ENCODE measurements around the gene LAMP5. TPM values are rescaled to one million over a fixed set of nuclear protein-coding genes. Genes with fewer than 3 reads are reported as not detected.

Gene LAMP5
- total and polyA plus RNA-seq, 9 of the 15 experiments (the other 6 are each of a cell fraction or from before 2014, with no cell fraction given): not detected

DNA sequence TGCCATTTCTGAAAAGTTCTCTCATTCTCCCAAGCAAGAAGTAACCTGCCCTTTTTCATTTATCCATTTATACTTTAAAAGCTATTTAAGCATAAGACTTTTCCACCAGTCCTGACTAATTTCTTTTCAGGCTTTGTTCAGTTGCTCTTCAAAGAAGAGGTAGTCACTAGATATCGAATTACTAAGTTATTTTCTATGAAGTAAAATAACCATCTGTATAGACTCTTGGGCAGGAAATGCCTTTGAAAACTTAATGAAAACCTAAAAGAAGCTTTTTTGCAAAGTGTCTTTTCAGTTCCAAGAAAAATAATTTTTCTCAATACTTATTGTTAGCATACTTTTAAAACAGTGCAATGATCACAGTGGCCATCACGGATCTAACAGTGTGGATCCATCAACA is 31.3 kb upstream of the LAMP5 start (continued):
- TF ChIP-seq CEBPG (CRISPR knock-in tag; IDR thresholded peaks at IDR 0.05): no peak
- TF ChIP-seq CEBPG (tag; conservative IDR thresholded peaks at IDR 0.05 in 1 of 2, IDR thresholded peaks at IDR 0.05 in 1 of 2): no peak
- no peak for TF ChIP-seq FOXJ3 (CRISPR knock-in tag; IDR thresholded peaks at IDR 0.05)
- TF ChIP-seq NFYB (IDR thresholded peaks at IDR 0.05; ENCODE audit: extremely low read depth, insufficient read length): no peak
- TF ChIP-seq ZNF347 (CRISPR knock-in tag; IDR thresholded peaks at IDR 0.05; ENCODE audit: low read depth): no peak
- no peak for TF ChIP-seq NR1H2 (CRISPR knock-in tag; IDR thresholded peaks at IDR 0.05)
- TF ChIP-seq RAD51 (IDR thresholded peaks at IDR 0.05; ENCODE audit: borderline replicate concordance, low read depth): no peak
- TF ChIP-seq, protein P1, sequence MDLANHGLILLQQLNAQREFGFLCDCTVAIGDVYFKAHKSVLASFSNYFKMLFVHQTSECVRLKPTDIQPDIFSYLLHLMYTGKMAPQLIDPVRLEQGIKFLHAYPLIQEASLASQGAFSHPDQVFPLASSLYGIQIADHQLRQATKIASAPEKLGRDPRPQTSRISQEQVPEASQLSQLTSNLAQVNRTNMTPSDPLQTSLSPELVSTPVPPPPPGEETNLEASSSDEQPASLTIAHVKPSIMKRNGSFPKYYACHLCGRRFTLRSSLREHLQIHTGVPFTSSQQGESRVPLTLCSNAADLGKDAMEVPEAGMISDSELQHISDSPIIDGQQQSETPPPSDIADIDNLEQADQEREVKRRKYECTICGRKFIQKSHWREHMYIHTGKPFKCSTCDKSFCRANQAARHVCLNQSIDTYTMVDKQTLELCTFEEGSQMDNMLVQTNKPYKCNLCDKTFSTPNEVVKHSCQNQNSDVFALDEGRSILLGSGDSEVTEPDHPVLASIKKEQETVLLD (IDR thresholded peaks at IDR 0.05): no peak
- TF ChIP-seq HDAC8 (tag; IDR thresholded peaks at IDR 0.05): no peak
- no peak for TF ChIP-seq ZNF134 (CRISPR knock-in tag; conservative IDR thresholded peaks at IDR 0.05)

DNA sequence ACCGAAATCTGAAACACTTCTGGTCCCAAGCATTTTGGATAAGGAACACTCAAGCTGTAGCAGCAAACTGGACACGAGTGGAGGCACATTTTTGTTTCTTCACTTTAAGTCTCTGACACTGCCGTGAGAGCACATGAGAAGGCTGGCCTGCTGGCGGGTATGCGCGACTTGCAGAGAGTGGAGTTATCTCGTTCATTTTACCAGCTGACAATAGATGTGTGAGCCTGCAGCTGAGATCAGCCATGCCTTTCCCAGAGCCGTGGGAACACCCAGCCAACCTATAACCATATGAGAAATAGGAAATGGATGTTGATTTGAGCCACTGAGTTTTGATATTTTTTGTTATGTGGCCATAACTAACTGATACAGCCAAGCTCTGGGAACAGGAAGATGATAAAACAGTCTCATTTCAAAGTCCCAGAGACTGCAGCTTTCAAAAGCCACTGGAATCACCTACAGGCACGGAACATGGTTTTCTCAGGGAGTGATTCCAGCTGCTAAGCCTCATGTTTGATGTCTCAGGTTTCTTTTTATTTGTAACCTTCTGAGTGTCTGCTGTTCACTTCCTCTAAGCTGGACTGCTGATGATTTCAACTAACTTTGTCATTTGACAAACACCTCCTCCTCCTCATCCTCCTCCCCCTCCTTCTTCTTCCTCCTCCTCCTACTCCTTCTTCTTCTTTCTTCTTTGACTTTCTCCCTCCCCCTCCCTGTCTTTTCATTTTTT is 28.6 kb upstream of the LAMP5 start:
- no peaks in the 10 kb centered on the region for H3K9me3 ChIP-seq (replicated peaks; ENCODE audit: control insufficient read depth, insufficient read depth, low read depth, low read length)
- H3K27ac ChIP-seq (ENCODE audit: extremely low read depth, low read depth, low read length): no peak overlapping the region
- H2AFZ ChIP-seq (ENCODE audit: low read depth, low read length): no peak overlapping the region
- ATAC-seq: no peak
- no peak overlapping the region for H3K9ac ChIP-seq (ENCODE audit: insufficient read depth in 1 of 2, low read depth in 2 of 2, low read length in 2 of 2)
- H3K4me2 ChIP-seq (ENCODE audit: insufficient read depth, low read length): no peak overlapping the region
- WGBS (ENCODE audit: insufficient coverage, low coverage, missing lambda C conversion rate): 0% methylated on average over 9 of the region's 9 CpGs
- intact Hi-C loops (cut with micrococcal nuclease): no loop called here
- no peaks in the 10 kb centered on the region for H4K20me1 ChIP-seq (replicated peaks; ENCODE audit: control insufficient read depth, insufficient read depth, low read length)
- no peaks in the 10 kb centered on the region for H3K79me2 ChIP-seq (ENCODE audit: control insufficient read depth, insufficient read depth, low read length)
- in situ Hi-C loops (cut with MboI): no loop called here
- DNase-seq (ENCODE audit: extremely low read depth in 1 of 4, low spot score in 3 of 4): no peak
- no peaks in the 10 kb centered on the region for H3K9me1 ChIP-seq (ENCODE audit: control insufficient read depth, insufficient read depth, low read length)
- no TSS peak for BruUV-seq (replicated peaks)
- ChIA-PET CTCF (ENCODE audit: low intra/inter-chr PET ratio) (no interaction called here), POLR2A (no interaction called here)
- H3K4me1 ChIP-seq (replicated peaks in 1 of 2; ENCODE audit: control insufficient read depth in 2 of 2, insufficient read depth in 2 of 2, low read length in 2 of 2): no peaks in the 10 kb centered on the region
- H3K27me3 ChIP-seq (ENCODE audit: control insufficient read depth in 2 of 2, insufficient read depth in 2 of 2, low read length in 2 of 2): no peaks in the 10 kb centered on the region
- no peak for FAIRE-seq
- H3K36me3 ChIP-seq (ENCODE audit: control insufficient read depth, insufficient read depth, low read length): no peaks in the 10 kb centered on the region
- H3K4me3 ChIP-seq: no peak overlapping the region
- TF ChIP-seq OTX1 (CRISPR knock-in tag; IDR thresholded peaks at IDR 0.05): no peak
- no peak for TF ChIP-seq ZNF431 (CRISPR knock-in tag; IDR thresholded peaks at IDR 0.05)
- no peak for TF ChIP-seq GATAD2A (IDR thresholded peaks at IDR 0.05)
- no peak for TF ChIP-seq SMARCE1 (IDR thresholded peaks at IDR 0.05)
- no peak for TF ChIP-seq RFX5 (IDR thresholded peaks at IDR 0.05; ENCODE audit: low read depth, low read length)
- TF ChIP-seq, protein P2, sequence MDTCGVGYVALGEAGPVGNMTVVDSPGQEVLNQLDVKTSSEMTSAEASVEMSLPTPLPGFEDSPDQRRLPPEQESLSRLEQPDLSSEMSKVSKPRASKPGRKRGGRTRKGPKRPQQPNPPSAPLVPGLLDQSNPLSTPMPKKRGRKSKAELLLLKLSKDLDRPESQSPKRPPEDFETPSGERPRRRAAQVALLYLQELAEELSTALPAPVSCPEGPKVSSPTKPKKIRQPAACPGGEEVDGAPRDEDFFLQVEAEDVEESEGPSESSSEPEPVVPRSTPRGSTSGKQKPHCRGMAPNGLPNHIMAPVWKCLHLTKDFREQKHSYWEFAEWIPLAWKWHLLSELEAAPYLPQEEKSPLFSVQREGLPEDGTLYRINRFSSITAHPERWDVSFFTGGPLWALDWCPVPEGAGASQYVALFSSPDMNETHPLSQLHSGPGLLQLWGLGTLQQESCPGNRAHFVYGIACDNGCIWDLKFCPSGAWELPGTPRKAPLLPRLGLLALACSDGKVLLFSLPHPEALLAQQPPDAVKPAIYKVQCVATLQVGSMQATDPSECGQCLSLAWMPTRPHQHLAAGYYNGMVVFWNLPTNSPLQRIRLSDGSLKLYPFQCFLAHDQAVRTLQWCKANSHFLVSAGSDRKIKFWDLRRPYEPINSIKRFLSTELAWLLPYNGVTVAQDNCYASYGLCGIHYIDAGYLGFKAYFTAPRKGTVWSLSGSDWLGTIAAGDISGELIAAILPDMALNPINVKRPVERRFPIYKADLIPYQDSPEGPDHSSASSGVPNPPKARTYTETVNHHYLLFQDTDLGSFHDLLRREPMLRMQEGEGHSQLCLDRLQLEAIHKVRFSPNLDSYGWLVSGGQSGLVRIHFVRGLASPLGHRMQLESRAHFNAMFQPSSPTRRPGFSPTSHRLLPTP (IDR thresholded peaks at IDR 0.05; ENCODE audit: borderline replicate concordance, extremely low read depth, insufficient read length): no peak

Measured in K562 (cell line).